Measurements from ENCODE around the gene CCDC57.
A peak's percentile ranks its signal among the peaks of the same experiment; 100 is the strongest.

CCDC57 gene

DNA sequence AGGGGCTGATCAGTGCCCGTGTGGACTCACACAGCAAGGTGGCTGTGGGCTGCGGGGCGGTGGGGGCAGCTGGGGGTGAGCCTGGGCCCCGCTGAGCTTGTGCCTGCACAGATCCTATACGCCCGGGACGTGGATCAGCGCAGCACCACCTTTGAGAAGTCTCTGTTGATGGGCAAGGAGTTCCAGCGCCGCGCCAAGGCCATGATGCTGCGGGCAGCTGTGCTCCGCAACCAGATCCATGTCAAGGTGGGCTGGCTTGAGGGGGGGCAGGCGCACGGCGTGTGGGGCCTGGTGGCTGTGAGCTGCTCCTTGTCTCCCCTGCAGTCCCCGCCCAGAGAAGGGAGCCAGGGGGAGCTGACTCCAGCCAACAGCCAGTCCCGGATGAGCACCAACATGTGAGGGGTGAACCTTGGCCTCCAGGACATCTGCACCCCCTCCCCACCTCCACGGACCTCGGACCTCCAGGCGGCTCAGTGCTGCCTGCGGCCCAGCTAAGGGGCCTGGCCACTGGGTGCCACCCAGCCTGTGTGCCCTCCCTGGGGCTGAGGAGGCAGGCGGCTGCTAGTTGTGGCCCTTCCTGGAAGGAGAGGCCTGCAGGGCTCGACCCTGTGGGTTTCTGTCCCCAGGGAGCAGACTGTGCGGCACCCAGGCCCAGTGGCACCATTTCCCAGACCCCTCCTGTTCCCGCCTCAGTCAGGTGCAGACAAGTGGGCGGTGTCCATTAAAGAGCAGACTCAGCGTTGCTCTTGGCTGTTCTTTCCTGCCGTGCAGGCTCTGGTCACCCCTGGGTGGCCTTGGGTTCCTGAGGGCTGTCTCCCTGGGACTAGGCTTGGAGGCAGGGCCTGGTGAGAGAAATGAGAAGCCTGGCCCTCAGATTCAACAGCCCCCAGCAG is 155.7 kb downstream of the CCDC57 start:
- no peak for DNase-seq

DNA sequence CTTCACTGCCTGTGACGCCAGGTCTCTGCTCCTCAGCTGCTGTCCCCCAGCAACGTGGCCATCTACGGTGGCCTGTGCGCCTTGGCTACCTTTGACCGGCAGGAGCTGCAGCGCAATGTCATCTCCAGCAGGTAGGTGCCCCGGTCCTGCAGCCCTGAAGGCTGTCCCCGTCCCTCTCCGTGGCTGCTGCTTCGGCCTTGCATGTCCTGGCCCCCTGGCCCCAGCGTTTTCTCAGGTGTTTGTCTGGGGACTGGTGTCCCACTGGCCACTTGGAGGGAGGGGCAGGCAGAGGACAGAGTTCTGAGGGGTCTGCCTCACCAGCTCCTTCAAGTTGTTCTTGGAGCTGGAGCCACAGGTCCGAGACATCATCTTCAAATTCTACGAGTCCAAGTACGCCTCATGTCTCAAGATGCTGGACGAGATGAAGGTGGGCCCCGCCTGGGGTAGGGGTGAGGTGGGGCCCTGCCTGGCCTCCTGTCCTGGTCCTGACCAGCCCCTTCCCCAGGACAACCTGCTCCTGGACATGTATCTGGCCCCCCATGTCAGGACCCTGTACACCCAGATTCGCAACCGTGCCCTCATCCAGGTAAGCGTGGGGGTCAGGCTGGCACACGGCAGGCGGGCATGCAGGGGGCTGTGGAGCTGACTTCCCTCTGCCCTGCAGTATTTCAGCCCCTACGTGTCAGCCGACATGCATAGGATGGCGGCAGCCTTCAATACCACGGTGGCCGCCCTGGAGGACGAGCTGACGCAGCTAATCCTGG is 156.5 kb downstream of the CCDC57 start:
- no peak for DNase-seq

DNA sequence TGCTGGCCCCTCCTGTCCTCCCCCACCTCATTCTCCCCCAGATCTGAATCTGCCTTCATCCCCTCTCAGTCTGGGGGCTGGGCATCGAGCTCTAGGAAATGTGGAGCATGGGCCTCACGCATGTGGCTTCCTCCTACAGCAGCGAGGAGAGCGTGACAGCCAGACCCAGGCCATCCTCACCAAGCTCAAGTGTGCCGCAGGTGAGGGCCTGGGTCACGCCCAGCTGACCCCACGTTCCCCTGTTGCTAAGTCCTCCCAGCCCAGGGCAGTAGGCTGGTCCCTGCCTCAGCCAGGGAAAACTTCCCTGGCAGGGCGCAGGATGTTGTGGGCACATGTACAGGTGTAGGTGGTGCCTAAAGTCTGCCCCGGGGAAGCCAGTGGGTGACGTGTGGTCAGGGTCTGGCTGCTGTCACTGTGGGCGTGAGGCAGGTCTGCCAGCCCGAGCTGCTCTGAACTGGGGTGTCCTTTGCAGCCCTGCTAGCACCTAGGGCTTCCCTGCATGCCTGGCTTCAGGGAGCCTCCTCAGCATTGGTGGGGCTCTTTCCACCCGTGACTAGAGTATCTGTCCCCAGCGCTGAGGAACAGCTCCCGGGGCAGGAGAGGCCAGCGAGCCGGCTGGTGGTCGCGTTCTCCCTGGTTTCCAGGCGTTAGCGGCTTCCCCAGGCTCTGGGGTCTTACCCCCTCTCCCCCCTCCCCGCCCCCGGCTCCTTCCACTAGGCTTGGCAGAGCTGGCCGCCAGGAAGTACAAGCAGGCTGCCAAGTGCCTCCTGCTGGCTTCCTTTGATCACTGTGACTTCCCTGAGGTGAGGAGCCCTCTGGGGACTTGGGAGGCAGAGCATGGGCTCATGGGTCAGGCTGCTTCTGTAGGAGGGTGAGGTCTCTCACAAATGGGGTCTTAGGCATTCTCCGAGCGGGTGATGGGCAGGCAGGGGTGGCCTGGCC is 157.3 kb downstream of the CCDC57 start:
- DNase-seq: no peak

DNA sequence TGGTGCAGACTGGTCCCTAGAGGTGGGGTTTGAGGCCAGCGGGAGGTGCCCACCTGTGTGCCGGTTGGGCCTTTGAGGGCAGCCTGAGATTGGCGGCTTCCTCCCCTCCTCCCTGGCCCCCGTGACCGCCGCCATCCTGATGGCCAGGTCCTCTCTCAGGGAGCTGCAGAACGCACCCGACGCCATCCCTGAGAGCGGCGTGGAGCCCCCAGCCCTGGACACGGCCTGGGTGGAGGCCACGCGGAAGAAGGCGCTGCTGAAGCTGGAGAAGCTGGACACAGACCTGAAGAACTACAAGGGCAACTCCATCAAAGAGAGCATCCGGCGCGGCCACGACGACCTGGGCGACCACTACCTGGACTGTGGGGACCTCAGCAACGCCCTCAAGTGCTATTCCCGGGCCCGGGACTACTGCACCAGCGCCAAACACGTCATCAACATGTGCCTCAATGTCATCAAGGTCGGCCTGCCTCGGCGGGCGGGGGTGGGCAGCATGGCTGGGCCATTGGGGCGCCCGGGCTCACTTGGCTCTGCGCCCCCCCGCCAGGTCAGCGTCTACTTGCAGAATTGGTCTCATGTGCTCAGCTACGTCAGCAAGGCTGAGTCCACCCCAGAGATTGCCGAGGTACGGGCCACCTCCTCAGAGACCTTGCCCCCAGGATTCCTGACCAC is 158.2 kb downstream of the CCDC57 start:
- DNase-seq: no peak

DNA sequence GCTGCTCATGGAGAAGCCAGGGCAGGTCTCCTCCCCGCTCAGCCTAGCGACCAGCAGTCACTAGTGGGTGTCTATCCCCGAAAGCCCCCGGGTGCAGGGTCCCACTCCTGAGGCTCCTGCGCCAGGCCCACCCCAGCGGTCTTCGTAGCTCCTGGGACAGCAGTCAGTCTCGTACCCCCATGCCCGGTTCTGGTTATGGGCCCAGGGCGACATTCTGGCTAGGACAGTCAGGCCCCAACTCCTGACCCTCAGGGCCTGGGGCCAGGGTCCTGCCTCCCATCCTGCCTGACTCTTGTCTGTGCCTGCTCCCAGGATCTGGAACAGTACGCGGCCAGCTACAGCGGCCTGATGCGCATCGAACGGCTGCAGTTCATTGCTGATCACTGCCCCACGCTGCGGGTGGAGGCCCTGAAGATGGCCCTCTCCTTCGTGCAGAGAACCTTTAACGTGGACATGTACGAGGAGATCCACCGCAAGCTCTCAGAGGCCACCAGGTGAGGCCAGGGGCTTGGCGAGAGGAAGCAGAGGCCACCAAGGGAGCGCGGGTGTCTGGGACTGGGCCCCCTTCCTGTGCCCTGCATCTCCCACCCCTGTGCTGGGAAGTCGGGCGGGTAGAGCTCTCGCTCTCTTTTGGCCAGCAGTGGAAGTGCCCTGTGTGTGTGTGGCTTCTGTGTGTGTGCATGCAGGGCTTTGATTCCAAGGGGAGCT is 158.9 kb downstream of the CCDC57 start:
- DNase-seq: no peak

DNA sequence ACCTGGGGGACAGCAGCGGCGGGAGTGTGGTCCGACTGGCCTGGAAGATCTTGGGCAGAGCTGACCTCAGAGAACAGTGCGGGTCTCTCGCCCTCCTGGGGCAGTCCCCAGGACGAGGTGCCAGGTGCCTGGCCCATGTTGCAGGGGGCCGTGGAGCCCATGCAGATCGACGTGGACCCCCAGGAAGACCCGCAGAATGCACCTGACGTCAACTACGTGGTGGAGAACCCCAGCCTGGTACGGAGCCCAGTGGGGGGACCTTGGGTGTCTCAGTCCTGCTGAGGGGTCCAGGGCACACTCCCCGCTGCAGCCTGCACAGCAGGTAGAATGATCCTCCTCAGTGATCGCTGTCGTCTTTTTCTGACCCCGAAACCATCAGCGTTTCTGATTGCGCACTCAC is 159.5 kb downstream of the CCDC57 start:
- DNase-seq: no peak

DNA sequence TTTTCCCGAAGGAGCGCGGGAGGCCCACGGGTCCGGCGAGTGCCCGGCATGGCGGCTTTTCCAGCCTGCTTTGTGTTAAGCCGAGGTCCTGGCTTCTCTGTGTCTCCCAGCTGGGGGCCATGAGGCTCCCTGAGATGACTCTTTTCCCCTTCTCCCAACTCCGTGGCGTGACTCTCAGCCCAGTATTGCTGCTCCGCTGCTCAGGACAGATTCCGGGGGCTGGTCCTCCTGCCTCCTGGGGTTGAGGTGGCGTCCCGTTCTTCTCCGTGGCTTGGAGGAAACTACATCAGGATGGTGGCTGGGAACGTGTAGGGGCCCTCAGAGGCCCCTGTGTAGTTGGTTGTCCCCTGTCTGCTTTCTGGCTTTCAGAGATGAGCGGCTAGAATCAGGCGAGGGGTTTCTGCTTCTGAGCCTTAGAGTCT is 160.0 kb downstream of the CCDC57 start:
- no peak for DNase-seq

DNA sequence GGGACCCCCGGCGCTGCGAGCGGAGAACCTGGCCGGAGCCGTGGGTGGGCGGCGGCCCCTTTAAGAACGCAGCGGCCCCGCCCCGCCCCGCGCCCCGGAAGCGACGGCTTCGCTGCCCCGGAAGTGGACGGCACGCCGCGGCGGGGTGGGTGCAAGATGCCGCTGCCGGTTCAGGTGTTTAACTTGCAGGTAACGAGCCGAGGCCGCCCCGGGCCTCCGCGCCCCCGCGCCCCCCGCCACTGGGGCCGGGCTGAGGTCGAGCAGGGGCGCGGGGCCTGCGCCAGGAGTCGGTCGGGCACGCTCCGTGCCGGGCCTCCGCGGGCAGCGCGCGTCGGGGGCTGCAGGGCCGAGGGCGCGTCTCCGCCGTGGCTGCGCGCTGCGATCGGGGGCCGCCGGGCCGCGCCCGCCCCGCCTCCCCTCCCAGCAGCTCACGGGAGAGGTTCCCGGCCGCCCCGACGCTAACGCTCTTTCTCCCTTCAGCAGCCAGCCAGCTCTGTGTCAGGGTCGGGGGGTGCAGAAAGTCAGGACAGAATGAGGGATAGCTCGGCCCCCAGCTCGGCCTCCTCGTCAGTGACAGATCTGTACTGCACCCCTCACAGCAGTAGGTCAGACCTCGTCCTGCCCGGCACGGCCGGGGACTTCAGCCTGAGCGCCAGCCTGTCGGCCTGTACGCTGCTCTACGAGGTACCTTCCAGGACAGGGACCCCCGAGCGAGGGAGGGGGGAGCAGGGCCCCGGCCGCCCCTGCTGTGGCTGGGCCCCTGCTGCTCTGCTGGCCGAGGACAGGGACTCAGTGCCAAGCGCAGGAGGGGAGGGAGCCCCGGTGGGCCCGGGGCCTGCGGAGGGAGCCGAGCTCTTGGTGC is 160.6 kb downstream of the CCDC57 start, which contains the start of the genes GPS1 and RFNG:
Gene GPS1, plus strand, starts transcription at position 123 of the 862 bp plus-strand sequence. Its CDS starts 34 bp downstream, at position 157.
Gene RFNG, minus strand, starts transcription at position 36 of the 862 bp plus-strand sequence. CDS start 45 bp downstream, outside the sequence.
- peak; percentile 95 for DNase-seq
